Peyer's patch (tissue), 4 donors: ENCODE results near the gene FSD2. TPM values are rescaled to one million over a fixed set of nuclear protein-coding genes. Genes with fewer than 3 reads are reported as not detected.

Source experiments
- DNase-seq, 3 donors: peaks; one replicate each; pipeline ENCODE4 v3.0.0-alpha.2; 2017 to 2019
- H3K27ac ChIP-seq, 4 donors: fragments of 200-600 bp; sonication (generic); one replicate each; pipeline ENCODE4 v1.5.1; 2016 to 2019
- H3K27me3 ChIP-seq, 2 donors: fragments of 200-600 bp; sonication (generic); one replicate each; pipeline ENCODE4 v1.5.1; 2019
- H3K36me3 ChIP-seq, 3 donors: fragments of 200-600 bp; sonication (generic); one replicate each; pipeline ENCODE4 v1.5.1; 2016 to 2019
- H3K4me1 ChIP-seq, 4 donors: fragments of 200-600 bp; sonication (generic); one replicate each; pipeline ENCODE4 v1.5.1; 2016 to 2019
- H3K4me3 ChIP-seq, 4 donors: fragments of 200-600 bp; sonication (generic); 1 replicate in 3 of 4; 2 replicates in 1 of 4; pipeline ENCODE4 v1.5.1; 2016 to 2019; ENCODE audit warnings: mild to moderate bottlenecking in 1 of 4
- H3K9me3 ChIP-seq, 4 donors: fragments of 200-600 bp; sonication (generic); one replicate each; pipeline ENCODE4 v1.5.1; 2016 to 2019; ENCODE audit warnings: mild to moderate bottlenecking in 1 of 4
- CTCF ChIP-seq, 6 experiments: fragments of 450-650 bp in 4 of 6; fragments of 200-600 bp in 2 of 6; sonication (generic) in 1 of 6; IDR thresholded peaks; one replicate each; pipeline ENCODE4 v1.5.1; 2017 to 2019; ENCODE audit warnings: antibody characterized with exemption in 6 of 6, mild to moderate bottlenecking in 3 of 6, moderate library complexity in 1 of 6
- POLR2A ChIP-seq, 2 donors: fragments of 450-650 bp; IDR thresholded peaks; one replicate each; pipeline ENCODE4 v1.5.1; 2017; ENCODE audit warnings: antibody characterized with exemption in 2 of 2, mild to moderate bottlenecking in 2 of 2, moderate library complexity in 2 of 2
- total RNA-seq, 4 donors: library from RNA; depleted of rRNA; stranded (reverse); fragments of >200 nt; gene quantifications; one replicate each; pipeline ENCODE4 v1.1.0, GENCODE V29; 2016

The FSD2 gene
- total RNA-seq, 4 donors from 2014 or later: not detected

GRCh38 chr15:82835391-82835917 is 29.6 kb upstream of the FSD2 start:
- H3K27me3 ChIP-seq: no peaks in the 10 kb centered on the region
- DNase-seq: no peak
- H3K4me1 ChIP-seq: no peaks in the 10 kb centered on the region
- H3K9me3 ChIP-seq: no peaks in the 10 kb centered on the region
- TF ChIP-seq CTCF (IDR thresholded peaks at IDR 0.05) (no peak), POLR2A (IDR thresholded peaks at IDR 0.05) (no peak)
- H3K27ac ChIP-seq: no peak overlapping the region
- peaks cover 0 to 74% (median 4%) of the 10 kb centered on the region in 3 donors for H3K36me3 ChIP-seq
- no peak overlapping the region for H3K4me3 ChIP-seq

GRCh38 chr15:82833362-82833682 is 27.5 kb upstream of the FSD2 start:
- Histone ChIP-seq H3K27ac (no peak overlapping the region), H3K36me3 (peaks cover 0 to 94% (median 4%) of the 10 kb centered on the region in 3 donors), H3K9me3 (no peaks in the 10 kb centered on the region), H3K27me3 (no peaks in the 10 kb centered on the region), H3K4me3 (no peak overlapping the region), H3K4me1 (no peaks in the 10 kb centered on the region)
- no peak for DNase-seq
- no peak for TF ChIP-seq CTCF (IDR thresholded peaks at IDR 0.05)
- no peak for TF ChIP-seq POLR2A (IDR thresholded peaks at IDR 0.05)

- TF ChIP-seq CTCF (IDR thresholded peaks at IDR 0.05): no peak
- TF ChIP-seq POLR2A (IDR thresholded peaks at IDR 0.05): no peak
- H3K4me1 ChIP-seq: no peaks in the 10 kb centered on the region
- no peak for DNase-seq
- no peak overlapping the region for H3K27ac ChIP-seq
- no peaks in the 10 kb centered on the region for H3K9me3 ChIP-seq
- H3K27me3 ChIP-seq: no peaks in the 10 kb centered on the region
- no peak overlapping the region for H3K4me3 ChIP-seq
- peaks cover 0 to 98% (median 4%) of the 10 kb centered on the region in 3 donors for H3K36me3 ChIP-seq
These were observed 26.9 kb upstream of the FSD2 start for GRCh38 chr15:82832601-82833361.

GRCh38 chr15:82831894-82832600 is 26.2 kb upstream of the FSD2 start:
- DNase-seq: no peak
- peaks cover 0 to 98% (median 4%) of the 10 kb centered on the region in 3 donors for H3K36me3 ChIP-seq
- no peak overlapping the region for H3K4me3 ChIP-seq
- no peaks in the 10 kb centered on the region for H3K27me3 ChIP-seq
- H3K27ac ChIP-seq: no peak overlapping the region
- H3K4me1 ChIP-seq: no peaks in the 10 kb centered on the region
- no peaks in the 10 kb centered on the region for H3K9me3 ChIP-seq
- TF ChIP-seq CTCF (IDR thresholded peaks at IDR 0.05): no peak
- TF ChIP-seq POLR2A (IDR thresholded peaks at IDR 0.05): no peak

- DNase-seq: no peak
- no peak overlapping the region for H3K27ac ChIP-seq
- no peaks in the 10 kb centered on the region for H3K9me3 ChIP-seq
- no peaks in the 10 kb centered on the region for H3K4me1 ChIP-seq
- no peak for TF ChIP-seq CTCF (IDR thresholded peaks at IDR 0.05)
- TF ChIP-seq POLR2A (IDR thresholded peaks at IDR 0.05): no peak
- H3K4me3 ChIP-seq: no peak overlapping the region
- H3K36me3 ChIP-seq: peaks cover 0 to 98% (median 4%) of the 10 kb centered on the region in 3 donors
- H3K27me3 ChIP-seq: no peaks in the 10 kb centered on the region
These were observed 24.7 kb upstream of the FSD2 start for GRCh38 chr15:82830427-82831173.
